Measurements from ENCODE around the gene KRT10.
"Not testable (repeated sequence)": the region's sequence is repeated elsewhere in the genome, so short reads cannot be mapped to it uniquely, and the experiment has no call there.

- TF ChIP-seq CTCF, EP300 (IDR thresholded peaks at IDR 0.05): not testable (repeated sequence)
These were observed 36.3 kb upstream of the KRT10 start for GRCh38 chr17:40858667-40859066.
